HepG2 (cell line): ENCODE results near the gene STK32C. TPM values are rescaled to one million over a fixed set of nuclear protein-coding genes. Genes with fewer than 3 reads are reported as not detected.

Experiments used
- EHMT2 ChIP-seq: fragments of 200-600 bp; sonication (generic); IDR thresholded peaks from 2 replicates; pipeline ENCODE4 v1.7.0; 2017; ENCODE audit warnings: antibody characterized with exemption, low read depth, low read length, borderline replicate concordance
- ETV5 ChIP-seq: IDR thresholded peaks from 2 replicates; pipeline ENCODE4 v1.6.1; 2018; ENCODE audit warnings: missing biosample characterization, missing genetic modification reagents, inconsistent platforms, borderline replicate concordance
- FOXP1 ChIP-seq, 2 experiments: fragments of 450-650 bp in 1 of 2; IDR thresholded peaks; 2 replicates each; pipeline ENCODE4 v1.6.1; 2017 to 2018; ENCODE audit warnings: antibody characterized with exemption in 1 of 2
- HES4 ChIP-seq: sonication (generic); formaldehyde crosslinking; IDR thresholded peaks from 2 replicates; pipeline ENCODE4 v1.9.0; 2021; ENCODE audit warnings: mild to moderate bottlenecking, missing genetic modification reagents, borderline replicate concordance
- HHEX ChIP-seq: IDR thresholded peaks from 2 replicates; pipeline ENCODE4 v1.6.1; 2016; ENCODE audit warnings: control low read depth
- HOXA7 ChIP-seq: sonication (generic); formaldehyde crosslinking; IDR thresholded peaks from 2 replicates; pipeline ENCODE4 v1.8.1; 2022; ENCODE audit warnings: mild to moderate bottlenecking, missing genetic modification reagents, moderate library complexity
- NFE2 ChIP-seq: sonication (generic); formaldehyde crosslinking; IDR thresholded peaks from 2 replicates; pipeline ENCODE4 v1.4.0; 2020; ENCODE audit warnings: missing genetic modification reagents
- POLR2AphosphoS2 ChIP-seq: IDR thresholded peaks from 2 replicates; pipeline ENCODE4 v1.6.1; 2011; ENCODE audit warnings: low read depth, low read length, improper control_type of control experiment
- SP5 ChIP-seq: IDR thresholded peaks from 2 replicates; pipeline ENCODE4 v1.6.1; 2016; ENCODE audit warnings: low read depth, borderline replicate concordance
- STAG1 ChIP-seq: sonication (generic); formaldehyde crosslinking; IDR thresholded peaks from 2 replicates; pipeline ENCODE4 v1.4.0; 2020; ENCODE audit warnings: missing genetic modification reagents
- SUZ12 ChIP-seq: fragments of 150-350 bp; IDR thresholded peaks from 2 replicates; pipeline ENCODE4 v1.6.1; 2014; ENCODE audit warnings: low read depth, low read length
- XBP1 ChIP-seq: sonication (generic); formaldehyde crosslinking; IDR thresholded peaks from 2 replicates; pipeline ENCODE4 v1.5.0; 2020; ENCODE audit warnings: missing genetic modification reagents
- ZFP1 ChIP-seq: IDR thresholded peaks from 2 replicates; pipeline ENCODE4 v1.6.1; 2016
- ZFP90 ChIP-seq: sonication (generic); formaldehyde crosslinking; IDR thresholded peaks from 2 replicates; pipeline ENCODE4 v1.8.0; 2022; ENCODE audit warnings: missing genetic modification reagents, mild to moderate bottlenecking, inconsistent platforms, borderline replicate concordance
- ZIK1 ChIP-seq: sonication (generic); formaldehyde crosslinking; IDR thresholded peaks from 2 replicates; pipeline ENCODE4 v1.5.0; 2020; ENCODE audit warnings: mild to moderate bottlenecking, low read depth, missing genetic modification reagents, borderline replicate concordance
- ZNF484 ChIP-seq: sonication (generic); formaldehyde crosslinking; IDR thresholded peaks from 2 replicates; pipeline ENCODE4 v1.5.1; 2020; ENCODE audit warnings: mild to moderate bottlenecking, low read depth, missing genetic modification reagents, borderline replicate concordance
- ZNF775 ChIP-seq: sonication (generic); formaldehyde crosslinking; IDR thresholded peaks from 2 replicates; pipeline ENCODE4 v1.4.0; 2020; ENCODE audit warnings: missing genetic modification reagents, mild to moderate bottlenecking, moderate library complexity, borderline replicate concordance
- polyA plus RNA-seq, 8 experiments: library from polyadenylated mRNA; depleted of rRNA in 3 of 8; stranded (reverse) in 7 of 8; unstranded in 1 of 8; fragments of >200 nt; fragmentation: Illumina TruSeq in 4 of 8; extraction: Trizol in 4 of 8; gene quantifications; 2 replicates each; pipeline versions ENCODE4 v1.2.1 to v1.2.3, GENCODE V29; 2011 to 2016; ENCODE audit warnings: low read depth in 4 of 8, missing spikeins in 1 of 8, mixed read lengths in 1 of 8; ENCODE audit not compliant: insufficient read depth in 1 of 8
- total RNA-seq, 5 experiments: library from RNA; depleted of rRNA; stranded (reverse); fragments of >200 nt; fragmentation: Illumina TruSeq; extraction: Trizol; gene quantifications; 2 replicates each; pipeline ENCODE4 v1.2.3, GENCODE V29; 2016; ENCODE audit warnings: low read depth in 1 of 5
- TF ChIP-seq, protein P1 (sequence below): IDR thresholded peaks from 2 replicates; pipeline ENCODE4 v1.6.1; 2016; ENCODE audit warnings: mild to moderate bottlenecking, missing biosample characterization, missing genetic modification reagents
- TF ChIP-seq, protein P2 (sequence below): sonication (generic); formaldehyde crosslinking; conservative IDR thresholded peaks from 2 replicates; pipeline ENCODE4 v1.8.0; 2022; ENCODE audit warnings: mild to moderate bottlenecking, moderate library complexity, missing genetic modification reagents
- TF ChIP-seq, protein P3 (sequence below): sonication (generic); formaldehyde crosslinking; IDR thresholded peaks from 2 replicates; pipeline ENCODE4 v1.4.0; 2020; ENCODE audit warnings: mild to moderate bottlenecking, missing genetic modification reagents, borderline replicate concordance
- TF ChIP-seq, protein P4 (sequence below): sonication (generic); formaldehyde crosslinking; IDR thresholded peaks from 2 replicates; pipeline ENCODE4 v1.5.1; 2020; ENCODE audit warnings: missing genetic modification reagents, mild to moderate bottlenecking, borderline replicate concordance
- TF ChIP-seq, protein P5 (sequence below): sonication (generic); formaldehyde crosslinking; IDR thresholded peaks from 2 replicates; pipeline ENCODE4 v1.5.1; 2020; ENCODE audit warnings: mild to moderate bottlenecking, missing genetic modification reagents, moderate library complexity

The STK32C gene
- total and polyA plus RNA-seq, 2 of the 13 experiments (the other 11 are each of a cell fraction or from before 2014, with no cell fraction given): 10.9 to 19.4 TPM

DNA sequence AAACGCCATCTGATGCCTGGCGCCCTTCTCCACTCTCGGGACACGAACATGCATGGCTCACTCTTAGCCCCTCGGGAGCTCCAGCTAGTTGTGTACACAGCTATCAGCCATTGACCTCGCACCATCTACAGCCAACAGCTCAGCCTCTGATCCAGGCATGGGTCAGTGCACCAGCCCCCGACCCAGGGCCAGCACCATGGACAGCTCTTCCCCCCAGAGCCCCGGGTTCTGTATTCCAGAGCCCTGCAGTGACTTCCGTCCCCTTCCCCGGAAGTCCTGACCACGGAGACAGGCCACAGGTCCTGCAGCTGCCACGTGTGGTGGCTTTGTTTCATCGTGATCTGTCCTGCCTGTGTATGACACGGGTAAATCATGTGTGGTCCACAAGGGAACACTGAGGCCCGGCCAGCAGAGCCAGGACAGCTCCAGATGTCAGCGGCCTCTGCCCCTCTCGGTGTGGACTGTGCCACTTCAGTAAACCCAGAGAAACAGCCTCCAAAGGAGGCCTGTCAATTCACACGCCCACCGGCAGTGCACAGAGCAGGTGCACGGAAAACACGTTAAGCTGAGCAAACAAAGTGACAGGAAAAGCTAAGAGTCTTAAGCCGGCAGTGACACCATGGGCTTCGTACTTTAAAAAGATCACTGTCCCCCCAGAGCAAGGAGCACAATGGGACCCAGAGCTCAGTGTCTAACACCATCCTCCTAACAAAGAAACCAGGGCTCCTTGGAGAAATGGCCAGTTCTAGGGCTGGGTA, 13.0 kb downstream of the STK32C start (continued):
- TF ChIP-seq NFE2 (CRISPR knock-in tag) (no peak), HES4 (CRISPR knock-in tag) (peak; percentile 71; the same call in 1 of the 2 replicates), SP5 (CRISPR knock-in tag) (no peak), ZFP1 (CRISPR knock-in tag) (no peak), ZNF775 (CRISPR knock-in tag) (no peak), EHMT2 (peak; percentile 65; the same call in 1 of the 2 replicates), ZNF484 (CRISPR knock-in tag) (no peak), STAG1 (CRISPR knock-in tag) (no peak), XBP1 (no peak), ZFP90 (CRISPR knock-in tag) (no peak), POLR2AphosphoS2 (no peak), HOXA7 (no peak), ETV5 (CRISPR knock-in tag) (no peak), HHEX (CRISPR knock-in tag) (no peak), FOXP1 (IDR thresholded peaks at IDR 0.05) (no peak), FOXP1 (CRISPR knock-in tag; IDR thresholded peaks at IDR 0.05) (no peak), ZIK1 (CRISPR knock-in tag) (no peak), SUZ12 (no peak)
- TF ChIP-seq, protein P1, sequence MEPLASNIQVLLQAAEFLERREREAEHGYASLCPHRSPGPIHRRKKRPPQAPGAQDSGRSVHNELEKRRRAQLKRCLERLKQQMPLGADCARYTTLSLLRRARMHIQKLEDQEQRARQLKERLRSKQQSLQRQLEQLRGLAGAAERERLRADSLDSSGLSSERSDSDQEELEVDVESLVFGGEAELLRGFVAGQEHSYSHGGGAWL (CRISPR knock-in tag): 0 out of 2 replicates have a peak, but pooled peaks have one; percentile 34
- TF ChIP-seq, protein P2, sequence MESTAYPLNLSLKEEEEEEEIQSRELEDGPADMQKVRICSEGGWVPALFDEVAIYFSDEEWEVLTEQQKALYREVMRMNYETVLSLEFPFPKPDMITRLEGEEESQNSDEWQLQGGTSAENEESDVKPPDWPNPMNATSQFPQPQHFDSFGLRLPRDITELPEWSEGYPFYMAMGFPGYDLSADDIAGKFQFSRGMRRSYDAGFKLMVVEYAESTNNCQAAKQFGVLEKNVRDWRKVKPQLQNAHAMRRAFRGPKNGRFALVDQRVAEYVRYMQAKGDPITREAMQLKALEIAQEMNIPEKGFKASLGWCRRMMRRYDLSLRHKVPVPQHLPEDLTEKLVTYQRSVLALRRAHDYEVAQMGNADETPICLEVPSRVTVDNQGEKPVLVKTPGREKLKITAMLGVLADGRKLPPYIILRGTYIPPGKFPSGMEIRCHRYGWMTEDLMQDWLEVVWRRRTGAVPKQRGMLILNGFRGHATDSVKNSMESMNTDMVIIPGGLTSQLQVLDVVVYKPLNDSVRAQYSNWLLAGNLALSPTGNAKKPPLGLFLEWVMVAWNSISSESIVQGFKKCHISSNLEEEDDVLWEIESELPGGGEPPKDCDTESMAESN (CRISPR knock-in tag): no peak
- TF ChIP-seq, protein P3, sequence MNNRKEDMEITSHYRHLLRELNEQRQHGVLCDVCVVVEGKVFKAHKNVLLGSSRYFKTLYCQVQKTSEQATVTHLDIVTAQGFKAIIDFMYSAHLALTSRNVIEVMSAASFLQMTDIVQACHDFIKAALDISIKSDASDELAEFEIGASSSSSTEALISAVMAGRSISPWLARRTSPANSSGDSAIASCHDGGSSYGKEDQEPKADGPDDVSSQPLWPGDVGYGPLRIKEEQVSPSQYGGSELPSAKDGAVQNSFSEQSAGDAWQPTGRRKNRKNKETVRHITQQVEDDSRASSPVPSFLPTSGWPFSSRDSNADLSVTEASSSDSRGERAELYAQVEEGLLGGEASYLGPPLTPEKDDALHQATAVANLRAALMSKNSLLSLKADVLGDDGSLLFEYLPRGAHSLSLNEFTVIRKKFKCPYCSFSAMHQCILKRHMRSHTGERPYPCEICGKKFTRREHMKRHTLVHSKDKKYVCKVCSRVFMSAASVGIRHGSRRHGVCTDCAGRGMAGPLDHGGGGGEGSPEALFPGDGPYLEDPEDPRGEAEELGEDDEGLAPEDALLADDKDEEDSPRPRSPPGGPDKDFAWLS: no peak
- TF ChIP-seq, protein P4, sequence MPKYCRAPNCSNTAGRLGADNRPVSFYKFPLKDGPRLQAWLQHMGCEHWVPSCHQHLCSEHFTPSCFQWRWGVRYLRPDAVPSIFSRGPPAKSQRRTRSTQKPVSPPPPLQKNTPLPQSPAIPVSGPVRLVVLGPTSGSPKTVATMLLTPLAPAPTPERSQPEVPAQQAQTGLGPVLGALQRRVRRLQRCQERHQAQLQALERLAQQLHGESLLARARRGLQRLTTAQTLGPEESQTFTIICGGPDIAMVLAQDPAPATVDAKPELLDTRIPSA (CRISPR knock-in tag): no peak
- TF ChIP-seq, protein P5, sequence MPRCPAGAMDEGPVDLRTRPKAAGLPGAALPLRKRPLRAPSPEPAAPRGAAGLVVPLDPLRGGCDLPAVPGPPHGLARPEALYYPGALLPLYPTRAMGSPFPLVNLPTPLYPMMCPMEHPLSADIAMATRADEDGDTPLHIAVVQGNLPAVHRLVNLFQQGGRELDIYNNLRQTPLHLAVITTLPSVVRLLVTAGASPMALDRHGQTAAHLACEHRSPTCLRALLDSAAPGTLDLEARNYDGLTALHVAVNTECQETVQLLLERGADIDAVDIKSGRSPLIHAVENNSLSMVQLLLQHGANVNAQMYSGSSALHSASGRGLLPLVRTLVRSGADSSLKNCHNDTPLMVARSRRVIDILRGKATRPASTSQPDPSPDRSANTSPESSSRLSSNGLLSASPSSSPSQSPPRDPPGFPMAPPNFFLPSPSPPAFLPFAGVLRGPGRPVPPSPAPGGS (CRISPR knock-in tag): no peak
